IMR-90 (cell line): ENCODE data around the gene MYO3B. TPM values are rescaled to one million over a fixed set of nuclear protein-coding genes. Genes with fewer than 3 reads are reported as not detected.

Experiments
- ATAC-seq: fragments of 200-7000 bp; cut with Tn5 transposase; 2 replicates; pipeline ENCODE4 v1.9.1; 2020; ENCODE audit warnings: low read depth, mild to moderate bottlenecking, moderate library complexity
- BruUV-seq: library from RNA; stranded (reverse); fragments of 400-500 nt; replicated peaks from 2 replicates; lab custom pipeline; 2021; lab: Mats Ljungman, UMichigan
- CTCF ChIA-PET: fragments of 300-600 bp; formaldehyde crosslinking; extraction: SDS; loops from one replicate; lab custom pipeline; 2021; ENCODE audit warnings: antibody characterized with exemption; lab: Yijun Ruan, JAX
- POLR2A ChIA-PET: fragments of 300-600 bp; sonication (Branson Sonifier 250); formaldehyde crosslinking; loops from one replicate; lab custom pipeline; 2022; ENCODE audit warnings: antibody characterized with exemption; ENCODE audit not compliant: unreplicated experiment; lab: Charles Lee
- DNase-seq: peaks from one replicate; pipeline ENCODE4 v3.0.0; 2013
- H2AFZ ChIP-seq: replicated peaks from 2 replicates; pipeline ENCODE3; 2013; ENCODE audit warnings: low read length, mild to moderate bottlenecking; ENCODE audit not compliant: poor library complexity
- H2AK5ac ChIP-seq: 2 replicates; pipeline ENCODE4 v1.6.1; 2013; ENCODE audit warnings: low read depth, low read length, inconsistent platforms
- H2AK9ac ChIP-seq: replicated peaks from 2 replicates; pipeline ENCODE3; 2013; ENCODE audit warnings: mild to moderate bottlenecking, low read depth, low read length, moderate library complexity; ENCODE audit not compliant: poor library complexity
- H2BK120ac ChIP-seq: 2 replicates; pipeline ENCODE4 v1.6.1; 2013; ENCODE audit warnings: low read depth, low read length, inconsistent platforms
- H2BK15ac ChIP-seq: 3 replicates; pipeline ENCODE4 v1.6.1; 2013; ENCODE audit warnings: low read depth, low read length, inconsistent platforms
- H2BK20ac ChIP-seq: 2 replicates; pipeline ENCODE4 v1.6.1; 2013; ENCODE audit warnings: low read depth, mild to moderate bottlenecking, inconsistent platforms, low read length, moderate library complexity
- H2BK5ac ChIP-seq: 2 replicates; pipeline ENCODE4 v1.6.1; 2013; ENCODE audit warnings: mild to moderate bottlenecking, low read depth, low read length, inconsistent platforms; ENCODE audit not compliant: poor library complexity, severe bottlenecking
- H3K14ac ChIP-seq: replicated peaks from 2 replicates; pipeline ENCODE4 v1.6.1; 2013; ENCODE audit warnings: low read depth, low read length, inconsistent platforms
- H3K18ac ChIP-seq: 2 replicates; pipeline ENCODE4 v1.6.1; 2013; ENCODE audit warnings: low read depth, low read length, control low read depth
- H3K23ac ChIP-seq: 2 replicates; pipeline ENCODE4 v1.6.1; 2013; ENCODE audit warnings: low read depth, low read length, inconsistent platforms
- H3K27ac ChIP-seq: 2 replicates; pipeline ENCODE4 v1.5.1; 2013; ENCODE audit warnings: mild to moderate bottlenecking, control low read depth, low read length; ENCODE audit not compliant: insufficient read depth
- H3K27me3 ChIP-seq: 2 replicates; pipeline ENCODE4 v1.6.1; 2013; ENCODE audit warnings: low read length; ENCODE audit not compliant: control insufficient read depth, insufficient read depth
- H3K36me3 ChIP-seq: 2 replicates; pipeline ENCODE4 v1.6.1; 2013; ENCODE audit warnings: low read length, mixed read lengths; ENCODE audit not compliant: control insufficient read depth, insufficient read depth
- H3K4ac ChIP-seq: 2 replicates; pipeline ENCODE4 v1.6.1; 2013; ENCODE audit warnings: low read depth, low read length, inconsistent platforms
- H3K4me1 ChIP-seq: 2 replicates; pipeline ENCODE4 v1.6.1; 2013; ENCODE audit warnings: low read length, mixed read lengths; ENCODE audit not compliant: control insufficient read depth, insufficient read depth
- H3K4me2 ChIP-seq: 2 replicates; pipeline ENCODE4 v1.6.1; 2013; ENCODE audit warnings: low read depth, mild to moderate bottlenecking, control low read depth, low read length, moderate library complexity
- H3K4me3 ChIP-seq: 2 replicates; pipeline ENCODE4 v1.5.1; 2013; ENCODE audit warnings: low read depth, mild to moderate bottlenecking, control low read depth, low read length, moderate library complexity; ENCODE audit not compliant: insufficient read depth
- H3K56ac ChIP-seq: 2 replicates; pipeline ENCODE4 v1.6.1; 2013; ENCODE audit warnings: low read length, inconsistent platforms; ENCODE audit not compliant: insufficient read depth; ENCODE audit errors: extremely low read depth
- H3K79me1 ChIP-seq, 2 experiments: 2 replicates each; pipeline ENCODE4 v1.6.1; 2013; ENCODE audit warnings: low read length in 2 of 2, inconsistent platforms in 1 of 2, low read depth in 1 of 2
- H3K9ac ChIP-seq: 2 replicates; pipeline ENCODE4 v1.6.1; 2013; ENCODE audit warnings: low read depth, low read length, control low read depth
- H3K9me1 ChIP-seq: 2 replicates; pipeline ENCODE4 v1.6.1; 2013; ENCODE audit warnings: low read length, inconsistent platforms; ENCODE audit not compliant: insufficient read depth
- H3K9me3 ChIP-seq: 2 replicates; pipeline ENCODE4 v1.6.1; 2013; ENCODE audit warnings: low read length; ENCODE audit not compliant: control insufficient read depth, insufficient read depth
- H4K20me1 ChIP-seq: 2 replicates; pipeline ENCODE4 v1.6.1; 2013; ENCODE audit warnings: low read length, inconsistent platforms; ENCODE audit not compliant: insufficient read depth
- H4K5ac ChIP-seq: 2 replicates; pipeline ENCODE4 v1.6.1; 2013; ENCODE audit warnings: mild to moderate bottlenecking, low read depth, low read length, control low read depth
- H4K8ac ChIP-seq, 2 experiments: 2 replicates each; pipeline ENCODE4 v1.6.1; 2013; ENCODE audit warnings: low read depth in 2 of 2, low read length in 2 of 2, control low read depth in 1 of 2, inconsistent platforms in 1 of 2
- H4K91ac ChIP-seq: 2 replicates; pipeline ENCODE4 v1.6.1; 2013; ENCODE audit warnings: low read depth, low read length, inconsistent platforms; ENCODE audit not compliant: insufficient read depth
- BHLHE40 ChIP-seq: fragments of 150-350 bp; IDR thresholded peaks from 2 replicates; pipeline ENCODE4 v1.6.1; 2016; ENCODE audit warnings: mild to moderate bottlenecking, low read depth, low read length
- CEBPB ChIP-seq: IDR thresholded peaks from 2 replicates; pipeline ENCODE4 v1.6.1; 2012; ENCODE audit warnings: low read depth, low read length, improper control_type of control experiment
- CHD1 ChIP-seq: IDR thresholded peaks from 2 replicates; pipeline ENCODE4 v1.6.1; 2012; ENCODE audit warnings: low read depth, low read length, improper control_type of control experiment
- FOS ChIP-seq: fragments of 150-350 bp; IDR thresholded peaks from 2 replicates; pipeline ENCODE4 v1.6.1; 2016; ENCODE audit warnings: low read depth, low read length
- MAFK ChIP-seq: IDR thresholded peaks from 2 replicates; pipeline ENCODE4 v1.6.1; 2012; ENCODE audit warnings: low read depth, low read length, improper control_type of control experiment
- MAZ ChIP-seq: IDR thresholded peaks from 2 replicates; pipeline ENCODE4 v1.6.1; 2012; ENCODE audit warnings: low read depth, mild to moderate bottlenecking, low read length, improper control_type of control experiment, moderate library complexity, borderline replicate concordance
- MXI1 ChIP-seq: IDR thresholded peaks from 2 replicates; pipeline ENCODE4 v1.6.1; 2012; ENCODE audit warnings: low read depth, mild to moderate bottlenecking, low read length, moderate library complexity, borderline replicate concordance
- NFE2L2 ChIP-seq: fragments of 150-350 bp; IDR thresholded peaks from 2 replicates; pipeline ENCODE4 v1.6.1; 2016; ENCODE audit warnings: low read depth, mild to moderate bottlenecking, low read length
- POLR2A ChIP-seq: IDR thresholded peaks from 2 replicates; pipeline ENCODE4 v1.6.1; 2012; ENCODE audit warnings: mild to moderate bottlenecking, low read depth, low read length
- RAD21 ChIP-seq: IDR thresholded peaks from 2 replicates; pipeline ENCODE4 v1.6.1; 2012; ENCODE audit warnings: low read length, improper control_type of control experiment
- RCOR1 ChIP-seq: IDR thresholded peaks from 2 replicates; pipeline ENCODE4 v1.6.1; 2012; ENCODE audit warnings: mild to moderate bottlenecking, low read length, improper control_type of control experiment; ENCODE audit not compliant: insufficient replicate concordance
- RFX5 ChIP-seq: IDR thresholded peaks from 2 replicates; pipeline ENCODE4 v1.8.0; 2012; ENCODE audit warnings: low read depth, mild to moderate bottlenecking, low read length, moderate library complexity
- SMC3 ChIP-seq: fragments of 150-350 bp; IDR thresholded peaks from 2 replicates; pipeline ENCODE4 v1.6.1; 2016; ENCODE audit warnings: low read depth, mild to moderate bottlenecking, antibody characterized with exemption, low read length, moderate library complexity
- WGBS, 2 experiments: methylation state at CpG; one replicate each; pipeline versions ENCODE4 v1.1.5 to v1.1.7; 2013; ENCODE audit warnings: missing lambda C conversion rate in 2 of 2; ENCODE audit not compliant: insufficient read length in 1 of 2; ENCODE audit errors: extremely low coverage in 2 of 2; 5-methylcytosine and 5-hydroxymethylcytosine counted together
- dilution Hi-C: fragments of 300-500 bp; cut with HindIII; formaldehyde crosslinking; loops from one replicate; pipeline ENCODE4 v1.14.3; 2018; ENCODE audit warnings: low sequenced_read_pairs; ENCODE audit not compliant: unreplicated experiment
- in situ Hi-C: fragments of 300-500 bp; cut with MboI; formaldehyde crosslinking; loops from 3 replicates; pipeline ENCODE4 v1.14.3; 2019; ENCODE audit warnings: low sequenced_read_pairs, inconsistent platforms, mixed read lengths
- intact Hi-C: fragments of 100-400 bp; cut with micrococcal nuclease; formaldehyde crosslinking; loops from 2 replicates; pipeline ENCODE4 v1.10.0; 2022
- polyA plus RNA-seq, 3 experiments: library from polyadenylated mRNA; depleted of rRNA; stranded (reverse); fragments of >200 nt; gene quantifications; 2 replicates each; pipeline ENCODE4 v1.2.3, GENCODE V29; 2012; ENCODE audit warnings: low replicate concordance in 1 of 3
- total RNA-seq: library from RNA; depleted of rRNA; stranded (reverse); fragments of >200 nt; gene quantifications from 2 replicates; pipeline ENCODE4 v1.2.3, GENCODE V29; 2012
- TF ChIP-seq, protein P1 (sequence below): conservative IDR thresholded peaks from 2 replicates; pipeline ENCODE4 v1.5.1; 2012; ENCODE audit warnings: mild to moderate bottlenecking, low read depth, low read length, improper control_type of control experiment
- TF ChIP-seq, protein P2 (sequence below): fragments of 150-350 bp; IDR thresholded peaks from 2 replicates; pipeline ENCODE4 v1.6.1; 2016; ENCODE audit warnings: low read depth, mild to moderate bottlenecking, low read length, moderate library complexity, borderline replicate concordance
- TF ChIP-seq, protein P3 (sequence below): fragments of 150-350 bp; IDR thresholded peaks from 2 replicates; pipeline ENCODE4 v1.6.1; 2017; ENCODE audit warnings: mild to moderate bottlenecking, antibody characterized with exemption, low read length, low read depth

The MYO3B gene
- total and polyA plus RNA-seq, 2 of the 4 experiments (the other 2 are of a cell fraction) = 0.02 TPM; not detected in 1

GRCh38 chr2:170255137-170255536 lies 77.2 kb downstream of the MYO3B start:
- POLR2A ChIA-PET = no interaction called here
- Histone ChIP-seq H4K91ac (no peak overlapping the region), H2AFZ (no peak overlapping the region), H3K23ac (no peak overlapping the region), H3K4me1 (no peaks in the 10 kb centered on the region), H3K56ac (no peak overlapping the region), H2BK120ac (no peak overlapping the region), H3K18ac (no peak overlapping the region), H3K9me3 (no peaks in the 10 kb centered on the region), H2AK5ac (no peak overlapping the region), H4K8ac (no peak overlapping the region), H3K79me1 (no peaks in the 10 kb centered on the region), H3K4me3 (no peak overlapping the region), H3K9ac (no peak overlapping the region), H3K27ac (no peak overlapping the region), H3K4ac (no peak overlapping the region), H3K4me2 (no peak overlapping the region), H3K27me3 (no peaks in the 10 kb centered on the region; the same call in 1 of the 2 replicates), H2BK20ac (no peak overlapping the region), H2BK5ac (no peak overlapping the region), H3K14ac (no peak overlapping the region), H2BK15ac (no peak overlapping the region), H3K36me3 (no peaks in the 10 kb centered on the region), H3K9me1 (no peaks in the 10 kb centered on the region), H2AK9ac (no peak overlapping the region), H4K5ac (no peak overlapping the region), H4K20me1 (no peaks in the 10 kb centered on the region)
- no peak for ATAC-seq
- no peak for DNase-seq
- dilution Hi-C loops = no loop called here
- no CpG with 5 or more reads among the region's 3 CpGs for WGBS, 2 experiments
- in situ Hi-C loops = no loop called here
- intact Hi-C loops = no loop called here
- TF ChIP-seq RAD21 (no peak), SMC3 (no peak), NFE2L2 (no peak), MXI1 (no peak), CHD1 (no peak), BHLHE40 (no peak), RFX5 (no peak), CEBPB (no peak), MAZ (no peak), MAFK (no peak), POLR2A (no peak), RCOR1 (no peak), FOS (no peak)
- TF ChIP-seq, protein P1, sequence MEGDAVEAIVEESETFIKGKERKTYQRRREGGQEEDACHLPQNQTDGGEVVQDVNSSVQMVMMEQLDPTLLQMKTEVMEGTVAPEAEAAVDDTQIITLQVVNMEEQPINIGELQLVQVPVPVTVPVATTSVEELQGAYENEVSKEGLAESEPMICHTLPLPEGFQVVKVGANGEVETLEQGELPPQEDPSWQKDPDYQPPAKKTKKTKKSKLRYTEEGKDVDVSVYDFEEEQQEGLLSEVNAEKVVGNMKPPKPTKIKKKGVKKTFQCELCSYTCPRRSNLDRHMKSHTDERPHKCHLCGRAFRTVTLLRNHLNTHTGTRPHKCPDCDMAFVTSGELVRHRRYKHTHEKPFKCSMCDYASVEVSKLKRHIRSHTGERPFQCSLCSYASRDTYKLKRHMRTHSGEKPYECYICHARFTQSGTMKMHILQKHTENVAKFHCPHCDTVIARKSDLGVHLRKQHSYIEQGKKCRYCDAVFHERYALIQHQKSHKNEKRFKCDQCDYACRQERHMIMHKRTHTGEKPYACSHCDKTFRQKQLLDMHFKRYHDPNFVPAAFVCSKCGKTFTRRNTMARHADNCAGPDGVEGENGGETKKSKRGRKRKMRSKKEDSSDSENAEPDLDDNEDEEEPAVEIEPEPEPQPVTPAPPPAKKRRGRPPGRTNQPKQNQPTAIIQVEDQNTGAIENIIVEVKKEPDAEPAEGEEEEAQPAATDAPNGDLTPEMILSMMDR = no peak
- TF ChIP-seq, protein P2, sequence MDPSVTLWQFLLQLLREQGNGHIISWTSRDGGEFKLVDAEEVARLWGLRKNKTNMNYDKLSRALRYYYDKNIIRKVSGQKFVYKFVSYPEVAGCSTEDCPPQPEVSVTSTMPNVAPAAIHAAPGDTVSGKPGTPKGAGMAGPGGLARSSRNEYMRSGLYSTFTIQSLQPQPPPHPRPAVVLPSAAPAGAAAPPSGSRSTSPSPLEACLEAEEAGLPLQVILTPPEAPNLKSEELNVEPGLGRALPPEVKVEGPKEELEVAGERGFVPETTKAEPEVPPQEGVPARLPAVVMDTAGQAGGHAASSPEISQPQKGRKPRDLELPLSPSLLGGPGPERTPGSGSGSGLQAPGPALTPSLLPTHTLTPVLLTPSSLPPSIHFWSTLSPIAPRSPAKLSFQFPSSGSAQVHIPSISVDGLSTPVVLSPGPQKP = no peak
- TF ChIP-seq, protein P3, sequence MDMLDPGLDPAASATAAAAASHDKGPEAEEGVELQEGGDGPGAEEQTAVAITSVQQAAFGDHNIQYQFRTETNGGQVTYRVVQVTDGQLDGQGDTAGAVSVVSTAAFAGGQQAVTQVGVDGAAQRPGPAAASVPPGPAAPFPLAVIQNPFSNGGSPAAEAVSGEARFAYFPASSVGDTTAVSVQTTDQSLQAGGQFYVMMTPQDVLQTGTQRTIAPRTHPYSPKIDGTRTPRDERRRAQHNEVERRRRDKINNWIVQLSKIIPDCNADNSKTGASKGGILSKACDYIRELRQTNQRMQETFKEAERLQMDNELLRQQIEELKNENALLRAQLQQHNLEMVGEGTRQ = no peak
- BruUV-seq = no TSS peak
- CTCF ChIA-PET = no interaction called here
